Esophagus squamous epithelium (tissue), 5 donors: ENCODE data around the gene CACNA2D3. TPM values are rescaled to one million over a fixed set of nuclear protein-coding genes. Genes with fewer than 3 reads are reported as not detected.

ENCODE experiments used
- DNase-seq: peaks from one replicate; lab custom pipeline; 2025; lab: John Stamatoyannopoulos, UW
- H3K27ac ChIP-seq, 4 donors: fragments of 200-600 bp; sonication (generic); one replicate each; pipeline ENCODE4 v1.5.1; 2016 to 2019; ENCODE audit warnings: mild to moderate bottlenecking in 1 of 4
- H3K27me3 ChIP-seq, 4 donors: fragments of 200-600 bp; sonication (generic); 1 replicate in 3 of 4; 2 replicates in 1 of 4; pipeline versions ENCODE4 v1.5.1 to v1.6.0; 2017 to 2021; ENCODE audit warnings: antibody characterized with exemption in 1 of 4
- H3K36me3 ChIP-seq, 3 donors: fragments of 200-600 bp; sonication (generic); one replicate each; pipeline ENCODE4 v1.5.1; 2016 to 2019
- H3K4me1 ChIP-seq, 3 donors: fragments of 200-600 bp; sonication (generic); one replicate each; pipeline ENCODE4 v1.5.1; 2017 to 2019
- H3K4me3 ChIP-seq, 4 donors: fragments of 200-600 bp; sonication (generic); 1 replicate in 3 of 4; 2 replicates in 1 of 4; pipeline ENCODE4 v1.5.1; 2016 to 2019; ENCODE audit warnings: mild to moderate bottlenecking in 2 of 4, moderate library complexity in 1 of 4
- H3K9me3 ChIP-seq, 3 donors: fragments of 200-600 bp; sonication (generic); one replicate each; pipeline ENCODE4 v1.5.1; 2016 to 2019
- CTCF ChIP-seq, 6 experiments: fragments of 450-650 bp in 4 of 6; fragments of 200-600 bp in 2 of 6; sonication (generic) in 2 of 6; IDR thresholded peaks; one replicate each; pipeline ENCODE4 v1.5.1; 2016 to 2019; ENCODE audit warnings: antibody characterized with exemption in 6 of 6, mild to moderate bottlenecking in 4 of 6, moderate library complexity in 4 of 6
- POLR2A ChIP-seq, 4 donors: fragments of 450-650 bp; IDR thresholded peaks; one replicate each; pipeline ENCODE4 v1.6.1; 2017; ENCODE audit warnings: antibody characterized with exemption in 4 of 4, mild to moderate bottlenecking in 4 of 4, moderate library complexity in 3 of 4
- WGBS, 2 donors: methylation state at CpG; one replicate each; pipeline ENCODE4 v1.1.5; 2018; 5-methylcytosine and 5-hydroxymethylcytosine counted together
- intact Hi-C: fragments of 100-400 bp; cut with DNase I; formaldehyde crosslinking; loops from one replicate; pipeline ENCODE4 v1.15.0; 2022
- total RNA-seq, 4 donors: library from RNA; depleted of rRNA; stranded (reverse); fragments of >200 nt; gene quantifications; one replicate each; pipeline ENCODE4 v1.1.0, GENCODE V29; 2016
- donor health status: DM: yes; HTN: yes; CAD: no.

The CACNA2D3 gene
- total RNA-seq, 4 donors from 2014 or later: 1.2 to 7.1 (median 5.1) TPM

- TF ChIP-seq CTCF (IDR thresholded peaks at IDR 0.05) (no peak), POLR2A (IDR thresholded peaks at IDR 0.05) (no peak)
- peaks cover 5 to 30% (median 17%) of the 10 kb centered on the region in 3 donors for H3K4me1 ChIP-seq
- H3K27me3 ChIP-seq: no peaks in the 10 kb centered on the region
- no peaks in the 10 kb centered on the region for H3K9me3 ChIP-seq
- H3K4me3 ChIP-seq: no peak overlapping the region
- H3K36me3 ChIP-seq: no peaks in the 10 kb centered on the region
- intact Hi-C loops: no loop called here
- WGBS, 2 donors: 39 to 62% methylated on average over 3 to 4 of the region's 4 CpGs
- H3K27ac ChIP-seq: peak overlapping the region in 2 of 4 donors; percentile 17 to 59
- no peak for DNase-seq
These were observed 866.0 kb downstream of the CACNA2D3 start for GRCh38 chr3:54988302-54988837.

DNA sequence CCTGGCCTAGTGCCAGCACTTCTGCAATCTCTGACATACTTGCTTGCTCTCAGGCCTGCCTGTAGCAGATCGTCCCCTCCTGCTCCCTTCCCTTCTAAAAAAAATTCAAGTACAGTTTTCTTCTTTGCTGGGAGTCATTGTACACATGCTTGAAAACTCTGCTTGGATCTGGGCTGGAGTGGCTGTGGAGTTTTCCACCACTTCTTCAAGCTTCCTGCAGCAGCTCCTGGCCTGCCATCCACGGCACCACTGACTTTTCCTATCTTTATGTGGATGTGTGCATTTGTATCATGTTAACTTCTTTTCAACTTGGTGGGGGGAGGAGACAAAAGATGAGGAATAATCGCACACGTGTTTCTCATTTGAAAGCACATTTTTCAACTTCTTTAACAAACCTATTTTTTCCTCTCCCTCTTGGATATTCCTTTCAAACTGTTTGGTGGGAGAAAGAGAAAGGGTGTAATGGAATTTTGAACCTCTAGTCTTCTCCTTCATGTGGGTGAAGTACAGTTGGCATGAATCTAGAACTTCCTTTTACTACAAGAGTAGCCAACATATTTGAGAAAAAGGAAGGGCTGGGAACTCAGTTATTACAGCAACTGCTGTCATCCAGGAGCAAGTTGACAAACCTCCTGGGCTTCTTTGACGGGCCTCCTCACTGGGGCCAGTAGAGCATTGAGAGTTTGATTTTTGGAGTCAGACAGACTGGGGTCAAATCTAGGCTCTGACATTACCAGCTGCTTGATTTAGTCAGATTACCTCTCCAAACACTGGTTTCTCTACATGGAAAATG is 866.7 kb downstream of the CACNA2D3 start:
- intact Hi-C loops: no loop called here
- H3K9me3 ChIP-seq: no peaks in the 10 kb centered on the region
- H3K27ac ChIP-seq: peak overlapping the region in 2 of 4 donors; percentile 25 to 59
- H3K4me3 ChIP-seq: no peak overlapping the region
- H3K27me3 ChIP-seq: no peaks in the 10 kb centered on the region
- TF ChIP-seq CTCF (IDR thresholded peaks at IDR 0.05) (no peak), POLR2A (IDR thresholded peaks at IDR 0.05) (no peak)
- DNase-seq: no peak
- WGBS, 2 donors: 40 to 52% methylated on average over 5 of the region's 5 CpGs
- no peaks in the 10 kb centered on the region for H3K36me3 ChIP-seq
- H3K4me1 ChIP-seq: peaks cover 5 to 30% (median 17%) of the 10 kb centered on the region in 3 donors

GRCh38 chr3:54994111-54994513 is 871.8 kb downstream of the CACNA2D3 start:
- 75 to 86% methylated on average over 5 of the region's 5 CpGs for WGBS, 2 donors
- no peaks in the 10 kb centered on the region for H3K36me3 ChIP-seq
- TF ChIP-seq POLR2A (IDR thresholded peaks at IDR 0.05) (no peak), CTCF (IDR thresholded peaks at IDR 0.05) (no peak)
- no peaks in the 10 kb centered on the region for H3K27me3 ChIP-seq
- H3K27ac ChIP-seq: no peak overlapping the region
- intact Hi-C loops: no loop called here
- no peak overlapping the region for H3K4me3 ChIP-seq
- H3K4me1 ChIP-seq: peaks cover 0 to 3% (median 3%) of the 10 kb centered on the region in 3 donors
- no peak for DNase-seq
- no peaks in the 10 kb centered on the region for H3K9me3 ChIP-seq

- Histone ChIP-seq H3K27me3 (no peaks in the 10 kb centered on the region), H3K36me3 (no peaks in the 10 kb centered on the region), H3K27ac (no peak overlapping the region), H3K9me3 (no peaks in the 10 kb centered on the region), H3K4me1 (peaks cover 0 to 18% (median 5%) of the 10 kb centered on the region in 3 donors), H3K4me3 (no peak overlapping the region)
- WGBS, 2 donors: 33 to 42% methylated on average over 5 of the region's 5 CpGs
- DNase-seq: no peak
- intact Hi-C loops: no loop called here
- no peak for TF ChIP-seq POLR2A (IDR thresholded peaks at IDR 0.05)
- peak in 2 of 6 experiments; percentile 10 to 45 for TF ChIP-seq CTCF (IDR thresholded peaks at IDR 0.05)
These were observed 876.8 kb downstream of the CACNA2D3 start for GRCh38 chr3:54999159-54999558.

DNA sequence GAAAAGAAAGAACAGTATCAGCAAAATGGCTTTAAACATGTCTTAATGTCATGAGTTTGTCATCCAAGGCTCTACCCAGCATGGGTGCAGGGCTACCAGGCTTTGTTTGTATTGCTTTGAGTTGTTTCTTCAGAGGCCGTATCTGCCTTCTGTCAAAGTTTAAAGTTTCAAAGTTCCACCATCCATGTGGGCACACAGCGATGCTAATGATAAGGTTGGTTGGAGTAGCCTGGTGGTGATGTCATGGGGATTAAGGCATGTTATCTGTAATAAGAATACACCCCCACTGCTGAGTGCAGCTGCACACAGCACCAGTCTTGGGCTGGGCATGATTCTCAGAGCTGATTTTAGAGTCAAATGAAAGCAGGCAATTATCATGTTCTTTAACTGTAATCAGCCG is 877.5 kb downstream of the CACNA2D3 start:
- no peaks in the 10 kb centered on the region for H3K9me3 ChIP-seq
- peaks cover 0 to 18% (median 5%) of the 10 kb centered on the region in 3 donors for H3K4me1 ChIP-seq
- no peak overlapping the region for H3K27ac ChIP-seq
- intact Hi-C loops: no loop called here
- TF ChIP-seq POLR2A (IDR thresholded peaks at IDR 0.05) (no peak), CTCF (IDR thresholded peaks at IDR 0.05) (no peak)
- no peaks in the 10 kb centered on the region for H3K36me3 ChIP-seq
- no peak for DNase-seq
- no peaks in the 10 kb centered on the region for H3K27me3 ChIP-seq
- whole genome bisulfite sequencing, 2 donors: 77 to 95% methylated on average over 3 of the region's 3 CpGs
- no peak overlapping the region for H3K4me3 ChIP-seq
